ENCODE measurements around the gene RALGAPA1.
"Not testable (repeated sequence)": the region's sequence is repeated elsewhere in the genome, so short reads cannot be mapped to it uniquely, and the experiment has no call there.

DNA sequence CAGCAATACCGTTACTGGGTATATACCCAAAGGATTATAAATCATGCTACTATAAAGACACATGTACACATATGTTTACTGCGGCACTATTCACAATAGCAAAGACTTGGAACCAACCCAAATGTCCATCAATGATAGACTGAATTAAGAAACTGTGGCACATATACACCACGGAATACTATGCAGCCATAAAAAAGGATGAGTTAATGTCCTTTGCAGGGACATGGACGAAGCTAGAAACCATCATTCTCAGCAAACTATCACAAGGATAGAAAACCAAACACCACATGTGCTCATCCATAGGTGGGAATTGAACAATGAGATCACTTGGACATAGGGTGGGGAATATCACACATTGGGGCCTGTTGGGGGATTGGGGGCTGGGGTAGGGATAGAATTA, 187.1 kb downstream of the RALGAPA1 start:
- not testable (repeated sequence) for TF ChIP-seq POLR2A (IDR thresholded peaks at IDR 0.05; ENCODE audit: extremely low read depth, insufficient read length)
- TF ChIP-seq, protein P1, sequence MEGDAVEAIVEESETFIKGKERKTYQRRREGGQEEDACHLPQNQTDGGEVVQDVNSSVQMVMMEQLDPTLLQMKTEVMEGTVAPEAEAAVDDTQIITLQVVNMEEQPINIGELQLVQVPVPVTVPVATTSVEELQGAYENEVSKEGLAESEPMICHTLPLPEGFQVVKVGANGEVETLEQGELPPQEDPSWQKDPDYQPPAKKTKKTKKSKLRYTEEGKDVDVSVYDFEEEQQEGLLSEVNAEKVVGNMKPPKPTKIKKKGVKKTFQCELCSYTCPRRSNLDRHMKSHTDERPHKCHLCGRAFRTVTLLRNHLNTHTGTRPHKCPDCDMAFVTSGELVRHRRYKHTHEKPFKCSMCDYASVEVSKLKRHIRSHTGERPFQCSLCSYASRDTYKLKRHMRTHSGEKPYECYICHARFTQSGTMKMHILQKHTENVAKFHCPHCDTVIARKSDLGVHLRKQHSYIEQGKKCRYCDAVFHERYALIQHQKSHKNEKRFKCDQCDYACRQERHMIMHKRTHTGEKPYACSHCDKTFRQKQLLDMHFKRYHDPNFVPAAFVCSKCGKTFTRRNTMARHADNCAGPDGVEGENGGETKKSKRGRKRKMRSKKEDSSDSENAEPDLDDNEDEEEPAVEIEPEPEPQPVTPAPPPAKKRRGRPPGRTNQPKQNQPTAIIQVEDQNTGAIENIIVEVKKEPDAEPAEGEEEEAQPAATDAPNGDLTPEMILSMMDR (IDR thresholded peaks at IDR 0.05; ENCODE audit: low read depth, low read length): not testable (repeated sequence)

Data from NB4 (cell line).